ENCODE data around the gene NUP133. TPM values are rescaled to one million over a fixed set of nuclear protein-coding genes. Genes with fewer than 3 reads are reported as not detected.
"Not testable (repeated sequence)": the region's sequence is repeated elsewhere in the genome, so short reads cannot be mapped to it uniquely, and the experiment has no call there.

Gene NUP133
- total RNA-seq, 1 donor from 2014 or later = 38.3 TPM

DNA sequence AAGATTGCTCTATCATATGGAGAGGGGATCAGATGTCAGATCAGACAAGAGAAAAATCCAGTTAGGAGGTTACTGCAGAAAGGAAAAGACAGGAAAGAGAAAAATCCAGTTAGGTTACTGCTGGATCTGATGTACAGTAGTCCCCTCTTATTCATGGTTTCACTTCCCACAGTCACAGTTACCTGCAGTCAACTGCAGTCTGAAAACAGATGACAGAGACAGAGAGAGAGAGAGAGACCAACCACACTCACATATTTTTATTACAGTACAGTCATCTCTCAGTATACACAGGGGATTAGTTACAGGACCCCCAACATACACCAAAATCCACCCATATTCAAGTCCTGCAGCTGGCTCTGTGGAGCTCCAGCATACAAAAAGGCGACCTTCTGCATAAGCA lies 29.3 kb downstream of the NUP133 start:
- Histone ChIP-seq H3K4me1 (no peaks in the 10 kb centered on the region), H3K36me3 (peaks cover 0 to 75% of the 10 kb centered on the region in 2 donors)

GRCh38 chr1:229475859-229476258 lies 32.3 kb downstream of the NUP133 start:
- peaks cover 0 to 73% of the 10 kb centered on the region in 2 donors for H3K36me3 ChIP-seq

More for the DNA sequence above, 29.3 kb downstream of the NUP133 start:
- TF ChIP-seq POLR2AphosphoS5 (IDR thresholded peaks at IDR 0.05; ENCODE audit: insufficient read depth in 1 of 2, low read depth in 1 of 2) (no peak), CTCF (IDR thresholded peaks at IDR 0.05) (no peak), POLR2A (IDR thresholded peaks at IDR 0.05) (no peak)
- Histone ChIP-seq H3K27ac (no peak overlapping the region), H3K9me3 (no peaks in the 10 kb centered on the region), H3K27me3 (no peaks in the 10 kb centered on the region), H3K4me3 (no peak overlapping the region)
- DNase-seq (ENCODE audit: extremely low spot score in 2 of 2) = no peak
- intact Hi-C loops (cut with DNase I) = no loop called here

DNA sequence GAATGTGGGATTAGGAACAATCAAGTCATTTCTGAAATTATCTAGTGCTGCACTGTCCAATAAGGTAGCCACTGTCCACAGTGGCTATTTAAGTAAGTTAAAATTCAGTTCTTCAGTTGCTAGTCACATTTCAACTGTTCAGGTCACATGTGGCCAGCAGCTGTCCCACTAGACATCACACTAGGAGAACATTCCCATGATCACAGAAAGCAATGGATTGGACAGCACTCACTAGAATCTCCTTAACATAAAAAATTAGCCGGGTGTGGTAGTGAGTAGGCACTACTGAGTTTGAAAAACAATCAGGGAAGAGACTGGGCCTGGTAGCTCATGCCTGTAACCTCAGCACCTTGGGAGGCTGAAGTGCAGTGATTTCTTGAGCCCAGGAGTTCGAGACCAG lies 33.6 kb downstream of the NUP133 start:
- H3K4me1 ChIP-seq = no peaks in the 10 kb centered on the region
- H3K36me3 ChIP-seq = peaks cover 0 to 80% of the 10 kb centered on the region in 2 donors
- no peaks in the 10 kb centered on the region for H3K9me3 ChIP-seq
- no peak for DNase-seq (ENCODE audit: extremely low spot score in 2 of 2)
- intact Hi-C loops (cut with DNase I) = no loop called here
- no peak overlapping the region for H3K27ac ChIP-seq
- TF ChIP-seq CTCF (IDR thresholded peaks at IDR 0.05) = no peak
- no peak for TF ChIP-seq POLR2A (IDR thresholded peaks at IDR 0.05)
- no peak for TF ChIP-seq POLR2AphosphoS5 (IDR thresholded peaks at IDR 0.05; ENCODE audit: insufficient read depth in 1 of 2, low read depth in 1 of 2)
- no peaks in the 10 kb centered on the region for H3K27me3 ChIP-seq
- H3K4me3 ChIP-seq = no peak overlapping the region

More at GRCh38 chr1:229475859-229476258, 32.3 kb downstream of the NUP133 start:
- H3K4me1 ChIP-seq; DNase-seq (ENCODE audit: extremely low spot score in 2 of 2); intact Hi-C loops (cut with DNase I); H3K4me3 ChIP-seq; H3K27me3 ChIP-seq; H3K27ac ChIP-seq; H3K9me3 ChIP-seq: not testable (repeated sequence)

DNA sequence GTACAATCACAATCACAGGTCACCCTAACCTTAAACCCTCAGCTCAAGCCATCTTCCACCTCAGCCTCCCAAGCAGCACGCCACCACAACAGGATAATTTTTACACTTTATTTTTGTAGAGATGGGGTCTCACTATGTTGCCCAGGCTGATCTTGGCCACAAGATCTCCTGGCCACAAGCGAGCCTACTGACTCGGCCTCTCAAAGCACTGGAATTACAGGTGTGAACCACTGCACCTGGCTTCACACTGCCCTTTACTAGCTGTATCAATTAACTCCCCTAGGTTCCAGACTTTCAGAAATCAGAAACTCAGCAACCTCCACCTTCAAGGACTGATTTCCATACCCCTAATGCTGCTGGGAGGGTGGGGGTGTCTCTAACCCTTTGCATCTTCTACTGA lies 37.0 kb downstream of the NUP133 start:
- H3K9me3 ChIP-seq = no peaks in the 10 kb centered on the region
- intact Hi-C loops (cut with DNase I) = no loop called here
- DNase-seq (ENCODE audit: extremely low spot score in 2 of 2) = no peak
- H3K36me3 ChIP-seq = peaks cover 0 to 69% of the 10 kb centered on the region in 2 donors
- TF ChIP-seq CTCF (IDR thresholded peaks at IDR 0.05) (no peak), POLR2A (IDR thresholded peaks at IDR 0.05) (no peak), POLR2AphosphoS5 (IDR thresholded peaks at IDR 0.05; ENCODE audit: insufficient read depth in 1 of 2, low read depth in 1 of 2) (no peak)
- no peaks in the 10 kb centered on the region for H3K4me1 ChIP-seq
- no peak overlapping the region for H3K27ac ChIP-seq
- no peak overlapping the region for H3K4me3 ChIP-seq
- no peaks in the 10 kb centered on the region for H3K27me3 ChIP-seq

DNA sequence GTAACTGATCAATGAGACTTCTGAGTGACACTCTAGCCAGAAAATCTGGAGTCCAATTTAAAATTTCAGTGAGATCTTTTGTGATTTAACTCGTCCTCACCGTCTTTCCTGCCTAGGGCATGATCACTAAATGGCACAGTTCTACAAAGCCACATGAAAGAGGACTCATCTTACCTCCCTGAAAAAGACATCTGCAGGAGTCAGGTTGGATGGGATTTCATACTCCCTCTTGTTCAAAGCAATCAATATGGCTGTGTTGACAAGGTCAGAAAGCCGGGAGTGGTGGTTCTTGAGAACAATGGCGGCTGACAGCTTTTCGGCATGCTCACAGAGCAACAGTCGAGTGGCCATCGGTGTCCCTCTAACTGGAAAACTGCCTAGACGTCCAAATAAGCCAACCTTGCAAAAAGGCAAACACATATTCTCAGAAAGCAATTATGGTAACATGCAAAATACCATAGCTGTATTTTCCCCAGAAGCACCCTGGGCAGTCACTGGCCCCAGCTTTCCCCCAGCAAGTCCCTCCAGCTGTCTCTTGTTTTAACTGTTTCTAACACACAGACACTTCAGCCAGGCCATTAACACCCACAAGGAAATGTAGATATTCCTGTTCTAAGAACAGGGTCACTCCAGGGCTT lies 37.6 kb downstream of the NUP133 start:
- H3K27me3 ChIP-seq = no peaks in the 10 kb centered on the region
- no peak overlapping the region for H3K27ac ChIP-seq
- intact Hi-C loops (cut with DNase I) = no loop called here
- DNase-seq (ENCODE audit: extremely low spot score in 2 of 2) = no peak
- H3K36me3 ChIP-seq = peaks cover 0 to 66% of the 10 kb centered on the region in 2 donors
- no peak for TF ChIP-seq CTCF (IDR thresholded peaks at IDR 0.05)
- H3K4me1 ChIP-seq = no peaks in the 10 kb centered on the region
- no peaks in the 10 kb centered on the region for H3K9me3 ChIP-seq
- no peak overlapping the region for H3K4me3 ChIP-seq

All from vagina (tissue), 2 donors.